H1 (cell line): ENCODE measurements around the gene LTBP3. TPM values are rescaled to one million over a fixed set of nuclear protein-coding genes. Genes with fewer than 3 reads are reported as not detected.

Experiments used
- CTCF ChIA-PET: fragments of 300-600 bp; sonication (Branson Sonifier 250); formaldehyde crosslinking; loops from one replicate; lab custom pipeline; 2021; ENCODE audit not compliant: partially characterized antibody; lab: Charles Lee
- POLR2A ChIA-PET: fragments of 300-600 bp; sonication (Branson Sonifier 250); formaldehyde crosslinking; loops from one replicate; lab custom pipeline; 2021; ENCODE audit warnings: inconsistent platforms; ENCODE audit not compliant: partially characterized antibody; lab: Charles Lee
- DNase-seq, 2 experiments: peaks; one replicate each; pipeline versions ENCODE4 v3.0.0 to v3.0.0-alpha.2; 2010 to 2022; ENCODE audit warnings: low spot score in 2 of 2, low read depth in 1 of 2, mixed read lengths in 1 of 2
- FAIRE-seq: peaks from 2 replicates; lab custom pipeline; 2011; peaks lifted over from hg19 to GRCh38; lab: Jason Lieb, UNC
- H2AFZ ChIP-seq: 2 replicates; pipeline ENCODE4 v1.8.1; 2012; ENCODE audit warnings: low read length, inconsistent platforms
- H2AK5ac ChIP-seq: 2 replicates; pipeline ENCODE4 v1.6.1; 2013; ENCODE audit warnings: low read depth, low read length
- H2BK120ac ChIP-seq: replicated peaks from 2 replicates; pipeline ENCODE3; 2013; ENCODE audit warnings: low read depth, low read length, inconsistent platforms
- H2BK12ac ChIP-seq: 2 replicates; pipeline ENCODE4 v1.6.1; 2013; ENCODE audit warnings: low read depth, low read length
- H2BK15ac ChIP-seq: 2 replicates; pipeline ENCODE4 v1.6.1; 2013; ENCODE audit warnings: low read length
- H2BK20ac ChIP-seq: 2 replicates; pipeline ENCODE4 v1.6.1; 2013; ENCODE audit warnings: low read length
- H2BK5ac ChIP-seq: 2 replicates; pipeline ENCODE4 v1.6.1; 2013; ENCODE audit warnings: low read depth, low read length
- H3K14ac ChIP-seq: 2 replicates; pipeline ENCODE4 v1.6.1; 2013; ENCODE audit warnings: inconsistent platforms; ENCODE audit not compliant: insufficient read length
- H3K18ac ChIP-seq: 2 replicates; pipeline ENCODE4 v1.6.1; 2013; ENCODE audit warnings: low read length; ENCODE audit errors: extremely low read depth
- H3K23ac ChIP-seq: 2 replicates; pipeline ENCODE4 v1.6.1; 2013; ENCODE audit warnings: inconsistent platforms; ENCODE audit not compliant: insufficient read length
- H3K23me2 ChIP-seq: 2 replicates; pipeline ENCODE4 v1.6.1; 2013; ENCODE audit warnings: low read depth, low read length
- H3K27ac ChIP-seq: 2 replicates; pipeline ENCODE4 v1.6.1; 2011; ENCODE audit warnings: low read depth, low read length, inconsistent platforms
- H3K27me3 ChIP-seq, 4 experiments: replicated peaks in 1 of 4; 1 replicate in 1 of 4; 2 replicates in 3 of 4; pipeline versions ENCODE4 v1.6.1 to v1.8.1; 2011 to 2013; ENCODE audit warnings: low read length in 3 of 4, mild to moderate bottlenecking in 3 of 4, inconsistent platforms in 2 of 4, mixed read lengths in 2 of 4, moderate library complexity in 1 of 4; ENCODE audit not compliant: control insufficient read depth in 3 of 4, insufficient read depth in 3 of 4; ENCODE audit errors: extremely low read depth in 1 of 4
- H3K36me3 ChIP-seq, 4 experiments: 2 replicates each; pipeline versions ENCODE4 v1.6.1 to v1.8.1; 2011 to 2013; ENCODE audit warnings: mild to moderate bottlenecking in 4 of 4, low read length in 3 of 4, moderate library complexity in 2 of 4, control low read depth in 1 of 4, inconsistent platforms in 1 of 4; ENCODE audit not compliant: insufficient read depth in 4 of 4, control insufficient read depth in 2 of 4
- H3K4ac ChIP-seq: replicated peaks from 2 replicates; pipeline ENCODE3; 2013; ENCODE audit warnings: low read length, low read depth, mixed read lengths, inconsistent platforms; ENCODE audit not compliant: insufficient read length
- H3K4me1 ChIP-seq, 4 experiments: replicated peaks in 1 of 4; 1 replicate in 1 of 4; 2 replicates in 3 of 4; pipeline versions ENCODE4 v1.6.1 to v1.8.1; 2011 to 2013; ENCODE audit warnings: low read length in 3 of 4, inconsistent platforms in 2 of 4, mixed read lengths in 1 of 4; ENCODE audit not compliant: insufficient read depth in 4 of 4, control insufficient read depth in 3 of 4
- H3K4me2 ChIP-seq, 2 experiments: 2 replicates each; pipeline versions ENCODE4 v1.6.1 to v1.8.1; 2011 to 2013; ENCODE audit warnings: low read depth in 2 of 2, low read length in 2 of 2, control low read depth in 1 of 2, inconsistent platforms in 1 of 2, mild to moderate bottlenecking in 1 of 2; ENCODE audit not compliant: insufficient read depth in 1 of 2
- H3K4me3 ChIP-seq, 4 experiments: fragments of 200-600, 300-600 bp in 1 of 4; sonication (generic), shearing (Covaris generic), sonication (Bioruptor Twin) in 1 of 4; 2 replicates each; pipeline versions ENCODE4 v1.5.1 to v1.8.1; 2011 to 2016; ENCODE audit warnings: low read length in 4 of 4, low read depth in 3 of 4, control low read depth in 2 of 4, inconsistent platforms in 2 of 4, mild to moderate bottlenecking in 2 of 4, mixed read lengths in 1 of 4, moderate library complexity in 1 of 4; ENCODE audit not compliant: insufficient read depth in 2 of 4; ENCODE audit errors: extremely low read depth in 1 of 4
- H3K56ac ChIP-seq: replicated peaks from 2 replicates; pipeline ENCODE3; 2013; ENCODE audit warnings: low read depth, mild to moderate bottlenecking, mixed read lengths, low read length, inconsistent platforms; ENCODE audit not compliant: insufficient read length
- H3K79me1 ChIP-seq: 2 replicates; pipeline ENCODE4 v1.6.1; 2013; ENCODE audit warnings: low read depth, low read length, control low read depth
- H3K79me2 ChIP-seq, 2 experiments: 2 replicates each; pipeline versions ENCODE4 v1.6.1 to v1.8.1; 2012 to 2013; ENCODE audit warnings: low read length in 2 of 2, mild to moderate bottlenecking in 2 of 2, inconsistent platforms in 1 of 2; ENCODE audit not compliant: insufficient read depth in 2 of 2, control insufficient read depth in 1 of 2
- H3K9ac ChIP-seq, 4 experiments: replicated peaks in 1 of 4; 1 replicate in 1 of 4; 2 replicates in 3 of 4; pipeline versions ENCODE4 v1.6.1 to v1.8.1; 2011 to 2013; ENCODE audit warnings: low read depth in 3 of 4, low read length in 3 of 4, control low read depth in 2 of 4, mild to moderate bottlenecking in 2 of 4, moderate library complexity in 2 of 4, inconsistent platforms in 1 of 4; ENCODE audit errors: extremely low read depth in 1 of 4
- H3K9me3 ChIP-seq, 2 experiments: 2 replicates each; pipeline versions ENCODE4 v1.6.1 to v1.8.1; 2012 to 2013; ENCODE audit warnings: mild to moderate bottlenecking in 2 of 2, moderate library complexity in 2 of 2, control low read depth in 1 of 2, inconsistent platforms in 1 of 2, low read depth in 1 of 2, low read length in 1 of 2, mixed read lengths in 1 of 2; ENCODE audit not compliant: insufficient read depth in 2 of 2
- H4K20me1 ChIP-seq, 2 experiments: replicated peaks in 1 of 2; 2 replicates each; pipeline versions ENCODE3 to v1.8.1; 2011 to 2013; ENCODE audit warnings: inconsistent platforms in 2 of 2, low read length in 2 of 2, mild to moderate bottlenecking in 1 of 2; ENCODE audit not compliant: insufficient read depth in 2 of 2, control insufficient read depth in 1 of 2
- H4K5ac ChIP-seq: 2 replicates; pipeline ENCODE4 v1.6.1; 2013; ENCODE audit warnings: low read length, low read depth, mixed read lengths, inconsistent platforms; ENCODE audit not compliant: insufficient read length
- H4K8ac ChIP-seq: 2 replicates; pipeline ENCODE4 v1.8.0; 2013; ENCODE audit warnings: mild to moderate bottlenecking, moderate library complexity, low read length, inconsistent platforms; ENCODE audit not compliant: insufficient read depth; ENCODE audit errors: extremely low read depth
- H4K91ac ChIP-seq: replicated peaks from 2 replicates; pipeline ENCODE3; 2013; ENCODE audit warnings: low read length, mixed read lengths, inconsistent platforms; ENCODE audit not compliant: insufficient read length
- BCL11A ChIP-seq, 2 experiments: IDR thresholded peaks; one replicate each; pipeline ENCODE4 v1.6.1; 2011; ENCODE audit warnings: low read depth in 2 of 2, low read length in 2 of 2, mild to moderate bottlenecking in 2 of 2
- HDAC2 ChIP-seq, 2 experiments: fragments of 300-600 bp in 1 of 2; sonication (generic) in 1 of 2; IDR thresholded peaks; 2 replicates each; pipeline ENCODE4 v1.6.1; 2011 to 2012; ENCODE audit warnings: low read depth in 2 of 2, low read length in 2 of 2, mild to moderate bottlenecking in 2 of 2, moderate library complexity in 2 of 2, borderline replicate concordance in 1 of 2, inconsistent platforms in 1 of 2
- PHF8 ChIP-seq: fragments of 200-600 bp; sonication (generic); conservative IDR thresholded peaks from 2 replicates; pipeline ENCODE4 v1.7.1; 2012; ENCODE audit warnings: low read depth, mild to moderate bottlenecking, inconsistent platforms, low read length, moderate library complexity
- WGBS, 2 experiments: shearing (Covaris generic) in 1 of 2; methylation state at CpG; one replicate each; pipeline versions ENCODE4 v1.1.6 to v1.1.7; 2013 to 2015; ENCODE audit warnings: low lambda C conversion rate in 2 of 2, mixed read lengths in 2 of 2, inconsistent platforms in 1 of 2, low coverage in 1 of 2, missing lambda C conversion rate in 1 of 2; ENCODE audit not compliant: insufficient replicate concordance in 2 of 2, insufficient coverage in 1 of 2, insufficient read length in 1 of 2; ENCODE audit errors: extremely low coverage in 1 of 2, missing lambda C conversion rate in 1 of 2; 5-methylcytosine and 5-hydroxymethylcytosine counted together
- polyA plus RNA-seq, 7 experiments: library from polyadenylated mRNA; depleted of rRNA in 3 of 7; stranded (reverse) in 5 of 7; unstranded in 2 of 7; fragments of >200 nt in 5 of 7; fragments of 200-250 nt in 2 of 7; gene quantifications; 1 replicate in 5 of 7; 2 replicates in 1 of 7; 4 replicates in 1 of 7; pipeline versions ENCODE4 v1.2.1 to v1.2.3, GENCODE V29; 2011 to 2013; ENCODE audit warnings: missing spikeins in 2 of 7, mixed read lengths in 2 of 7
- total RNA-seq: library from RNA; stranded (reverse); fragmentation: NEBNext Ultra II Directional; extraction: Animal tissue kit (Norgen Biotek cat#: 25700); gene quantifications from 2 replicates; pipeline ENCODE4 v1.2.1, GENCODE V29; 2021

LTBP3 gene
- total and polyA plus RNA-seq, 2 of the 8 experiments (the other 6 are each of a cell fraction or from before 2014, with no cell fraction given) = 12.8 to 17.8 TPM

GRCh38 chr11:65591939-65592857 lies 34.0 kb upstream of the LTBP3 start:
- no peaks in the 10 kb centered on the region for H3K79me2 ChIP-seq
- no peak overlapping the region for H4K5ac ChIP-seq
- peaks cover 8 to 27% (median 22%) of the 10 kb centered on the region in 4 experiments for H3K27me3 ChIP-seq
- H3K4ac ChIP-seq = peak overlapping the region; percentile 21
- no peak overlapping the region for H3K56ac ChIP-seq
- H3K9me3 ChIP-seq = no peaks in the 10 kb centered on the region
- H3K14ac ChIP-seq = no peak overlapping the region
- peak overlapping the region; percentile 60 to 87 for H3K4me2 ChIP-seq
- WGBS, 2 experiments = 6% methylated on average over 61 of the region's 106 CpGs; no CpG with 5 or more reads in 1 of the 2 experiments
- H3K9ac ChIP-seq = no peak overlapping the region; a peak in 1 of 7 replicates
- peak overlapping the region; percentile 12; the same call in 1 of the 2 replicates for H2BK12ac ChIP-seq
- H2BK15ac ChIP-seq = no peak overlapping the region
- peak overlapping the region; percentile 66; the same call in 1 of the 2 replicates for H2BK5ac ChIP-seq
- H4K91ac ChIP-seq = peak overlapping the region; percentile 74
- peak overlapping the region; percentile 87 for H4K8ac ChIP-seq
- FAIRE-seq (no peak), DNase-seq (no peak)
- ChIA-PET CTCF (interaction anchor here (0.6 to 14.5 kb wide), 18 partner anchors 8 to 648 kb away, joined by 3 to 227 read pairs (median 14); partner anchors contain the start of genes EHBP1L1, FAM89B, MAP3K11 and PCNX3), POLR2A (interaction anchor here (0.8 to 6.8 kb wide), 16 partner anchors 9 to 90 kb away, joined by 3 to 41 read pairs (median 6); partner anchors contain the start of genes EHBP1L1, FAM89B, MAP3K11 and PCNX3)
- H3K79me1 ChIP-seq = no peaks in the 10 kb centered on the region
- no peak overlapping the region for H2AK5ac ChIP-seq
- H3K4me3 ChIP-seq = peak overlapping the region; percentile 43 to 61 (median 50)
- peak overlapping the region; percentile 81 for H3K18ac ChIP-seq
- H3K4me1 ChIP-seq = peaks cover 3 to 19% (median 10%) of the 10 kb centered on the region in 4 experiments
- H3K36me3 ChIP-seq = no peaks in the 10 kb centered on the region
- H3K23me2 ChIP-seq = peaks cover 9% of the 10 kb centered on the region; the same call in 1 of the 2 replicates
- H2BK20ac ChIP-seq = no peak overlapping the region; the same call in 1 of the 2 replicates
- H3K27ac ChIP-seq = no peak overlapping the region
- peaks cover 0 to 2% of the 10 kb centered on the region in 2 experiments for H4K20me1 ChIP-seq
- H3K23ac ChIP-seq = no peak overlapping the region
- 0 out of 2 replicates have a peak overlapping the region, but pooled peaks have one; percentile 9 for H2AFZ ChIP-seq
- no peak overlapping the region for H2BK120ac ChIP-seq
- no peak for TF ChIP-seq BCL11A (IDR thresholded peaks at IDR 0.05; ENCODE audit: low read depth in 2 of 2, low read length in 2 of 2)
- no peak for TF ChIP-seq HDAC2 (IDR thresholded peaks at IDR 0.05; ENCODE audit: borderline replicate concordance in 1 of 2, low read depth in 2 of 2, low read length in 2 of 2)
- 0 out of 2 replicates have a peak, but pooled peaks have one; percentile 34 for TF ChIP-seq PHF8
